ENCODE data around the gene MCM3.

DNA sequence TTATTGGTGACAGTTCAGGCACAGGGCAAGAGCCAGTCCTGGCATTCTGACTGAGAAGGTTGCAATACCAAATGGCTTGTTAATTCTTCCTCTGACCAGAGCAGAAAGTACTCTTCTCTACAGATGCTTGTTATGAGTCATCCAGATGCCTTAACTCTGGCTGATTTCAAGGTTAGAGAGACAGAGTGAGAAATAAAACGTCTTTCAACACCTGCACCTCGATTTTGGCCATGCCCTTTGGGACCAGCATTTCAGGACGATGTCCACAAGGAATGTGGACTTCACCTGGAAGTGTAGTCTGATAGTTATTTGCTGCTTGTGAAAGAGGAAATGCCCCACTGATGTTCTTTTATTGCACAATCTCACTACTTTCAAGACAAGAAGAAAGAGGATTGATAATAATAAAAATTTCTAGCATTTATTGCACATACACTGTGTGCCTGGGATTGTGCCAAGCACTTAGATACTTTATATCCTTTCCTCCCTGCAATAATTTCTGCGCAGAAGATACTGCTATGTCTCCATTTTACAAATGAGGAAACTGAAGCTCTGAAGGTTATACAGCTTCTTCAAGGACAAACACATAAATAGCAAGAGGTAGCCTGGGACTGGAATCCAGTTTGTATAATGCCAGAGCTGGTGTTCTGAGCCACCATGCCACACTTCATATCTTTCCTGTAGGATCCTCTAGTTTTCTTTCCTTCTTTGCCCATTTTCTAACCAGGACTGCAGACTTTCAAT lies 33.5 kb upstream of the MCM3 start:
- no peak for TF ChIP-seq POLR2A (IDR thresholded peaks at IDR 0.05)
- TF ChIP-seq CTCF (IDR thresholded peaks at IDR 0.05), result no peak

Data from heart left ventricle (tissue), 13 donors.